Measurements from ENCODE around the gene HSD17B10. TPM values are rescaled to one million over a fixed set of nuclear protein-coding genes. Genes with fewer than 3 reads are reported as not detected.
"Not testable (repeated sequence)": the region's sequence is repeated elsewhere in the genome, so short reads cannot be mapped to it uniquely, and the experiment has no call there.

The HSD17B10 gene
- total and polyA plus RNA-seq, 2 donors = 51.7 to 92.6 TPM

GRCh38 chrX:53471346-53471745, 37.2 kb upstream of the HSD17B10 start:
- Histone ChIP-seq H3K27me3 (ENCODE audit: control insufficient read depth in 2 of 2, insufficient read depth in 1 of 2, low read length in 1 of 2) (no peaks in the 10 kb centered on the region), H3K9me3 (ENCODE audit: control insufficient read depth in 2 of 2, insufficient read depth in 1 of 2, low read length in 1 of 2) (no peaks in the 10 kb centered on the region), H3K4me1 (ENCODE audit: control insufficient read depth in 2 of 2, insufficient read depth in 2 of 2, low read length in 2 of 2) (no peaks in the 10 kb centered on the region), H3K4me3 (ENCODE audit: low read length in 2 of 2) (no peak overlapping the region), H3K27ac (ENCODE audit: low read depth in 1 of 2, low read length in 1 of 2) (no peak overlapping the region), H3K36me3 (ENCODE audit: control insufficient read depth in 2 of 2, insufficient read depth in 2 of 2, low read length in 1 of 2) (no peaks in the 10 kb centered on the region)
- DNase-seq (ENCODE audit: low read depth in 6 of 9, low spot score in 9 of 9) = no peak
- WGBS = 99% methylated on average over 3 of the region's 3 CpGs

GRCh38 chrX:53468659-53469058, 34.5 kb upstream of the HSD17B10 start:
- 97% methylated on average over 3 of the region's 3 CpGs for WGBS
- H3K27me3 ChIP-seq (ENCODE audit: control insufficient read depth in 2 of 2, insufficient read depth in 1 of 2, low read length in 1 of 2); H3K27ac ChIP-seq (ENCODE audit: low read depth in 1 of 2, low read length in 1 of 2); H3K9me3 ChIP-seq (ENCODE audit: control insufficient read depth in 2 of 2, insufficient read depth in 1 of 2, low read length in 1 of 2); DNase-seq (ENCODE audit: low read depth in 6 of 9, low spot score in 9 of 9); H3K4me1 ChIP-seq (ENCODE audit: control insufficient read depth in 2 of 2, insufficient read depth in 2 of 2, low read length in 2 of 2); H3K4me3 ChIP-seq (ENCODE audit: low read length in 2 of 2); H3K36me3 ChIP-seq (ENCODE audit: control insufficient read depth in 2 of 2, insufficient read depth in 2 of 2, low read length in 1 of 2): not testable (repeated sequence)

GRCh38 chrX:53458082-53458481, 23.9 kb upstream of the HSD17B10 start:
- peaks cover 0 to 2% of the 10 kb centered on the region in 2 donors for H3K27me3 ChIP-seq (ENCODE audit: control insufficient read depth in 2 of 2, insufficient read depth in 1 of 2, low read length in 1 of 2)
- H3K9me3 ChIP-seq (ENCODE audit: control insufficient read depth in 2 of 2, insufficient read depth in 1 of 2, low read length in 1 of 2) = no peaks in the 10 kb centered on the region
- DNase-seq (ENCODE audit: low read depth in 6 of 9, low spot score in 9 of 9) = no peak
- no peak overlapping the region for H3K4me3 ChIP-seq (ENCODE audit: low read length in 2 of 2)
- WGBS = 55% methylated on average over 5 of the region's 5 CpGs
- no peaks in the 10 kb centered on the region for H3K4me1 ChIP-seq (ENCODE audit: control insufficient read depth in 2 of 2, insufficient read depth in 2 of 2, low read length in 2 of 2)
- H3K36me3 ChIP-seq (ENCODE audit: control insufficient read depth in 2 of 2, insufficient read depth in 2 of 2, low read length in 1 of 2) = no peaks in the 10 kb centered on the region
- no peak overlapping the region for H3K27ac ChIP-seq (ENCODE audit: low read depth in 1 of 2, low read length in 1 of 2)

GRCh38 chrX:53456254-53456653, 22.1 kb upstream of the HSD17B10 start:
- H3K4me3 ChIP-seq (ENCODE audit: low read length in 2 of 2) = no peak overlapping the region
- DNase-seq (ENCODE audit: low read depth in 6 of 9, low spot score in 9 of 9) = no peak

GRCh38 chrX:53452812-53453211, 18.6 kb upstream of the HSD17B10 start:
- H3K27me3 ChIP-seq (ENCODE audit: control insufficient read depth in 2 of 2, insufficient read depth in 1 of 2, low read length in 1 of 2) = peaks cover 0 to 2% of the 10 kb centered on the region in 2 donors
- H3K27ac ChIP-seq (ENCODE audit: low read depth in 1 of 2, low read length in 1 of 2) = no peak overlapping the region
- no peaks in the 10 kb centered on the region for H3K9me3 ChIP-seq (ENCODE audit: control insufficient read depth in 2 of 2, insufficient read depth in 1 of 2, low read length in 1 of 2)
- no peak for DNase-seq (ENCODE audit: low read depth in 6 of 9, low spot score in 9 of 9)
- H3K4me3 ChIP-seq (ENCODE audit: low read length in 2 of 2) = no peak overlapping the region
- H3K4me1 ChIP-seq (ENCODE audit: control insufficient read depth in 2 of 2, insufficient read depth in 2 of 2, low read length in 2 of 2) = no peaks in the 10 kb centered on the region
- H3K36me3 ChIP-seq (ENCODE audit: control insufficient read depth in 2 of 2, insufficient read depth in 2 of 2, low read length in 1 of 2) = no peaks in the 10 kb centered on the region

More at GRCh38 chrX:53456254-53456653, 22.1 kb upstream of the HSD17B10 start:
- Histone ChIP-seq H3K9me3 (ENCODE audit: control insufficient read depth in 2 of 2, insufficient read depth in 1 of 2, low read length in 1 of 2) (no peaks in the 10 kb centered on the region), H3K27ac (ENCODE audit: low read depth in 1 of 2, low read length in 1 of 2) (no peak overlapping the region), H3K27me3 (ENCODE audit: control insufficient read depth in 2 of 2, insufficient read depth in 1 of 2, low read length in 1 of 2) (peaks cover 0 to 2% of the 10 kb centered on the region in 2 donors), H3K36me3 (ENCODE audit: control insufficient read depth in 2 of 2, insufficient read depth in 2 of 2, low read length in 1 of 2) (no peaks in the 10 kb centered on the region), H3K4me1 (ENCODE audit: control insufficient read depth in 2 of 2, insufficient read depth in 2 of 2, low read length in 2 of 2) (no peaks in the 10 kb centered on the region)
- WGBS = 81% methylated on average over 3 of the region's 3 CpGs

- 99% methylated on average over 3 of the region's 3 CpGs for WGBS
- Histone ChIP-seq H3K9me3 (ENCODE audit: control insufficient read depth in 2 of 2, insufficient read depth in 1 of 2, low read length in 1 of 2) (no peaks in the 10 kb centered on the region), H3K4me3 (ENCODE audit: low read length in 2 of 2) (no peak overlapping the region), H3K36me3 (ENCODE audit: control insufficient read depth in 2 of 2, insufficient read depth in 2 of 2, low read length in 1 of 2) (no peaks in the 10 kb centered on the region), H3K4me1 (ENCODE audit: control insufficient read depth in 2 of 2, insufficient read depth in 2 of 2, low read length in 2 of 2) (no peaks in the 10 kb centered on the region), H3K27me3 (ENCODE audit: control insufficient read depth in 2 of 2, insufficient read depth in 1 of 2, low read length in 1 of 2) (no peaks in the 10 kb centered on the region), H3K27ac (ENCODE audit: low read depth in 1 of 2, low read length in 1 of 2) (no peak overlapping the region)
- DNase-seq (ENCODE audit: low read depth in 6 of 9, low spot score in 9 of 9) = no peak
Measured at GRCh38 chrX:53449632-53450031, 15.5 kb upstream of the HSD17B10 start.

- no peaks in the 10 kb centered on the region for H3K9me3 ChIP-seq (ENCODE audit: control insufficient read depth in 2 of 2, insufficient read depth in 1 of 2, low read length in 1 of 2)
- no peaks in the 10 kb centered on the region for H3K4me1 ChIP-seq (ENCODE audit: control insufficient read depth in 2 of 2, insufficient read depth in 2 of 2, low read length in 2 of 2)
- peaks cover 0 to under 1% of the 10 kb centered on the region in 2 donors for H3K27me3 ChIP-seq (ENCODE audit: control insufficient read depth in 2 of 2, insufficient read depth in 1 of 2, low read length in 1 of 2)
- H3K36me3 ChIP-seq (ENCODE audit: control insufficient read depth in 2 of 2, insufficient read depth in 2 of 2, low read length in 1 of 2) = no peaks in the 10 kb centered on the region
- no peak overlapping the region for H3K4me3 ChIP-seq (ENCODE audit: low read length in 2 of 2)
- WGBS = 100% methylated on average over 2 of the region's 2 CpGs
- H3K27ac ChIP-seq (ENCODE audit: low read depth in 1 of 2, low read length in 1 of 2) = no peak overlapping the region
- no peak for DNase-seq (ENCODE audit: low read depth in 6 of 9, low spot score in 9 of 9)
Measured at GRCh38 chrX:53447441-53447840, 13.3 kb upstream of the HSD17B10 start.

- 30% methylated on average over 6 of the region's 6 CpGs for WGBS
Measured at GRCh38 chrX:53445977-53446376, 11.8 kb upstream of the HSD17B10 start.

GRCh38 chrX:53442322-53442631, 8.1 kb upstream of the HSD17B10 start:
- Histone ChIP-seq H3K4me1 (ENCODE audit: control insufficient read depth in 2 of 2, insufficient read depth in 2 of 2, low read length in 2 of 2) (peaks cover 3 to 15% of the 10 kb centered on the region in 2 donors), H3K27me3 (ENCODE audit: control insufficient read depth in 2 of 2, insufficient read depth in 1 of 2, low read length in 1 of 2) (peaks cover 4 to 49% of the 10 kb centered on the region in 2 donors), H3K9me3 (ENCODE audit: control insufficient read depth in 2 of 2, insufficient read depth in 1 of 2, low read length in 1 of 2) (no peaks in the 10 kb centered on the region), H3K36me3 (ENCODE audit: control insufficient read depth in 2 of 2, insufficient read depth in 2 of 2, low read length in 1 of 2) (no peaks in the 10 kb centered on the region), H3K4me3 (ENCODE audit: low read length in 2 of 2) (peak overlapping the region in 1 of 2 donors; percentile 38), H3K27ac (ENCODE audit: low read depth in 1 of 2, low read length in 1 of 2) (no peak overlapping the region)
- 24% methylated on average over 1 of the region's 1 CpG for WGBS
- no peak for DNase-seq (ENCODE audit: low read depth in 6 of 9, low spot score in 9 of 9)

More at GRCh38 chrX:53445977-53446376, 11.8 kb upstream of the HSD17B10 start:
- Histone ChIP-seq H3K9me3 (ENCODE audit: control insufficient read depth in 2 of 2, insufficient read depth in 1 of 2, low read length in 1 of 2) (no peaks in the 10 kb centered on the region), H3K4me1 (ENCODE audit: control insufficient read depth in 2 of 2, insufficient read depth in 2 of 2, low read length in 2 of 2) (peaks cover 3 to 10% of the 10 kb centered on the region in 2 donors), H3K27me3 (ENCODE audit: control insufficient read depth in 2 of 2, insufficient read depth in 1 of 2, low read length in 1 of 2) (peaks cover 0 to 15% of the 10 kb centered on the region in 2 donors), H3K4me3 (ENCODE audit: low read length in 2 of 2) (no peak overlapping the region), H3K27ac (ENCODE audit: low read depth in 1 of 2, low read length in 1 of 2) (no peak overlapping the region), H3K36me3 (ENCODE audit: control insufficient read depth in 2 of 2, insufficient read depth in 2 of 2, low read length in 1 of 2) (no peaks in the 10 kb centered on the region)
- peak in 3 of 9 donors; percentile 11 to 57 (median 39) for DNase-seq (ENCODE audit: low read depth in 6 of 9, low spot score in 9 of 9)

All from thymus (tissue), 11 donors.